ENCODE data around the gene CARD11.

DNA sequence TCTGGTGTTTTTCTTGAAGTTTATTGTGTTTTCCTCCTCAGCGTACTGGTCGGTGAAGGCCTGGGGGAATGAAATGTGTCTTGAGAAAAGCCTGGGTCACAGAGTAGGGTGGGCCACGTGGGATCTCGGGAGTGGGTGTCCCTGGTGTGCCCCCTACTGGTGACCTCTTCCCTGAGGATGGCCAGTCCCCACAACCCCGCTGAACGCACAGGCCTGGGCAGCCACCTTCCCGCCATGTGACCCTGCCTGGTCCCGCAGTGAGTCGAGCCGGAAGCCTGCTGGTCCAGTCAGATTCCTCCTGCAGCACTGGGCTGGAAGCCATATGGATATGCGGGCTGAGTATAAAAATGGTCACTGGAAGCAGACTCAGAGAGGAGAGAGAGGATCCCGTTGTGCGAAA lies 146.6 kb downstream of the CARD11 start:
- TF ChIP-seq, protein P1, sequence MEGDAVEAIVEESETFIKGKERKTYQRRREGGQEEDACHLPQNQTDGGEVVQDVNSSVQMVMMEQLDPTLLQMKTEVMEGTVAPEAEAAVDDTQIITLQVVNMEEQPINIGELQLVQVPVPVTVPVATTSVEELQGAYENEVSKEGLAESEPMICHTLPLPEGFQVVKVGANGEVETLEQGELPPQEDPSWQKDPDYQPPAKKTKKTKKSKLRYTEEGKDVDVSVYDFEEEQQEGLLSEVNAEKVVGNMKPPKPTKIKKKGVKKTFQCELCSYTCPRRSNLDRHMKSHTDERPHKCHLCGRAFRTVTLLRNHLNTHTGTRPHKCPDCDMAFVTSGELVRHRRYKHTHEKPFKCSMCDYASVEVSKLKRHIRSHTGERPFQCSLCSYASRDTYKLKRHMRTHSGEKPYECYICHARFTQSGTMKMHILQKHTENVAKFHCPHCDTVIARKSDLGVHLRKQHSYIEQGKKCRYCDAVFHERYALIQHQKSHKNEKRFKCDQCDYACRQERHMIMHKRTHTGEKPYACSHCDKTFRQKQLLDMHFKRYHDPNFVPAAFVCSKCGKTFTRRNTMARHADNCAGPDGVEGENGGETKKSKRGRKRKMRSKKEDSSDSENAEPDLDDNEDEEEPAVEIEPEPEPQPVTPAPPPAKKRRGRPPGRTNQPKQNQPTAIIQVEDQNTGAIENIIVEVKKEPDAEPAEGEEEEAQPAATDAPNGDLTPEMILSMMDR (IDR thresholded peaks at IDR 0.05), result no peak
- TF ChIP-seq POLR2A (IDR thresholded peaks at IDR 0.05), result no peak
